Smooth muscle cell (in vitro differentiated cells): ENCODE measurements around the gene PACC1. TPM values are rescaled to one million over a fixed set of nuclear protein-coding genes. Genes with fewer than 3 reads are reported as not detected.

Experiments used
- DNase-seq: peaks from one replicate; lab custom pipeline; 2025; ENCODE audit not compliant: unreplicated experiment; lab: John Stamatoyannopoulos, UW
- H2AFZ ChIP-seq: fragments of 200-600 bp; sonication (generic); 2 replicates; pipeline ENCODE4 v1.6.0; 2016; ENCODE audit warnings: antibody characterized with exemption, low read depth, mild to moderate bottlenecking
- H3F3A ChIP-seq: fragments of 200-600 bp; sonication (generic); 2 replicates; pipeline ENCODE4 v1.6.0; 2017; ENCODE audit warnings: antibody characterized with exemption, low read depth
- H3K27ac ChIP-seq: fragments of 200-600 bp; sonication (generic); 2 replicates; pipeline ENCODE4 v1.5.1; 2016; ENCODE audit warnings: low read depth, mild to moderate bottlenecking
- H3K27me3 ChIP-seq: fragments of 200-600 bp; sonication (generic); 2 replicates; pipeline ENCODE4 v1.6.1; 2016; ENCODE audit warnings: low read depth, mild to moderate bottlenecking
- H3K36me3 ChIP-seq: fragments of 200-600 bp; sonication (generic); 2 replicates; pipeline ENCODE4 v1.5.1; 2016; ENCODE audit warnings: low read depth
- H3K4me1 ChIP-seq: fragments of 200-600 bp; sonication (generic); 2 replicates; pipeline ENCODE4 v1.5.1; 2016; ENCODE audit warnings: low read depth
- H3K4me2 ChIP-seq: fragments of 200-600 bp; sonication (generic); 2 replicates; pipeline ENCODE4 v1.6.0; 2016; ENCODE audit warnings: mild to moderate bottlenecking
- H3K4me3 ChIP-seq: fragments of 200-600 bp; sonication (generic); 2 replicates; pipeline ENCODE4 v1.5.1; 2016; ENCODE audit warnings: mild to moderate bottlenecking
- H3K79me2 ChIP-seq: fragments of 200-600 bp; sonication (generic); 2 replicates; pipeline ENCODE4 v1.6.0; 2016; ENCODE audit warnings: low read depth, mild to moderate bottlenecking
- H3K9ac ChIP-seq: fragments of 200-600 bp; sonication (generic); 2 replicates; pipeline ENCODE4 v1.6.0; 2016; ENCODE audit warnings: low read depth
- H3K9me3 ChIP-seq: fragments of 200-600 bp; sonication (generic); replicated peaks from 2 replicates; pipeline ENCODE4 v1.5.1; 2016; ENCODE audit warnings: low read depth
- H4K20me1 ChIP-seq: fragments of 200-600 bp; sonication (generic); 2 replicates; pipeline ENCODE4 v1.6.0; 2016; ENCODE audit warnings: low read depth
- WGBS: methylation state at CpG from one replicate; pipeline ENCODE4 v1.1.7; 2016; ENCODE audit warnings: low lambda C conversion rate; 5-methylcytosine and 5-hydroxymethylcytosine counted together
- polyA plus RNA-seq: library from polyadenylated mRNA; unstranded; fragments of >200 nt; fragmentation: Nextera tagmentation; extraction: Ambion mirVana; gene quantifications from 2 replicates; pipeline ENCODE4 v1.2.1, GENCODE V29; 2016
- total RNA-seq: library from RNA; depleted of rRNA; stranded (reverse); fragments of >200 nt; gene quantifications from 2 replicates; pipeline ENCODE4 v1.2.3, GENCODE V29; 2014
- TF ChIP-seq, protein P1 (sequence below): fragments of 200-600 bp; sonication (generic); IDR thresholded peaks from 2 replicates; pipeline ENCODE4 v1.5.1; 2017; ENCODE audit warnings: borderline replicate concordance, mild to moderate bottlenecking, antibody characterized with exemption; ENCODE audit not compliant: insufficient read depth, poor library complexity, severe bottlenecking

Gene PACC1
- total and polyA plus RNA-seq, 2 experiments from 2014 or later = 8.5 to 8.8 TPM

- no peak for DNase-seq
- H3K4me3 ChIP-seq = no peak overlapping the region
- H2AFZ ChIP-seq = no peak overlapping the region
- 88% methylated on average over 2 of the region's 2 CpGs for WGBS
- no peaks in the 10 kb centered on the region for H3K9me3 ChIP-seq
- TF ChIP-seq, protein P1, sequence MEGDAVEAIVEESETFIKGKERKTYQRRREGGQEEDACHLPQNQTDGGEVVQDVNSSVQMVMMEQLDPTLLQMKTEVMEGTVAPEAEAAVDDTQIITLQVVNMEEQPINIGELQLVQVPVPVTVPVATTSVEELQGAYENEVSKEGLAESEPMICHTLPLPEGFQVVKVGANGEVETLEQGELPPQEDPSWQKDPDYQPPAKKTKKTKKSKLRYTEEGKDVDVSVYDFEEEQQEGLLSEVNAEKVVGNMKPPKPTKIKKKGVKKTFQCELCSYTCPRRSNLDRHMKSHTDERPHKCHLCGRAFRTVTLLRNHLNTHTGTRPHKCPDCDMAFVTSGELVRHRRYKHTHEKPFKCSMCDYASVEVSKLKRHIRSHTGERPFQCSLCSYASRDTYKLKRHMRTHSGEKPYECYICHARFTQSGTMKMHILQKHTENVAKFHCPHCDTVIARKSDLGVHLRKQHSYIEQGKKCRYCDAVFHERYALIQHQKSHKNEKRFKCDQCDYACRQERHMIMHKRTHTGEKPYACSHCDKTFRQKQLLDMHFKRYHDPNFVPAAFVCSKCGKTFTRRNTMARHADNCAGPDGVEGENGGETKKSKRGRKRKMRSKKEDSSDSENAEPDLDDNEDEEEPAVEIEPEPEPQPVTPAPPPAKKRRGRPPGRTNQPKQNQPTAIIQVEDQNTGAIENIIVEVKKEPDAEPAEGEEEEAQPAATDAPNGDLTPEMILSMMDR = no peak
- H3K79me2 ChIP-seq = no peaks in the 10 kb centered on the region
- no peaks in the 10 kb centered on the region for H3K27me3 ChIP-seq
- H4K20me1 ChIP-seq = no peaks in the 10 kb centered on the region
- H3F3A ChIP-seq = no peaks in the 10 kb centered on the region
- H3K4me2 ChIP-seq = no peak overlapping the region
- H3K27ac ChIP-seq = no peak overlapping the region
- H3K9ac ChIP-seq = no peak overlapping the region
- no peaks in the 10 kb centered on the region for H3K36me3 ChIP-seq
- H3K4me1 ChIP-seq = no peaks in the 10 kb centered on the region
These were observed 32.8 kb upstream of the PACC1 start for GRCh38 chr1:212447478-212447877.

DNA sequence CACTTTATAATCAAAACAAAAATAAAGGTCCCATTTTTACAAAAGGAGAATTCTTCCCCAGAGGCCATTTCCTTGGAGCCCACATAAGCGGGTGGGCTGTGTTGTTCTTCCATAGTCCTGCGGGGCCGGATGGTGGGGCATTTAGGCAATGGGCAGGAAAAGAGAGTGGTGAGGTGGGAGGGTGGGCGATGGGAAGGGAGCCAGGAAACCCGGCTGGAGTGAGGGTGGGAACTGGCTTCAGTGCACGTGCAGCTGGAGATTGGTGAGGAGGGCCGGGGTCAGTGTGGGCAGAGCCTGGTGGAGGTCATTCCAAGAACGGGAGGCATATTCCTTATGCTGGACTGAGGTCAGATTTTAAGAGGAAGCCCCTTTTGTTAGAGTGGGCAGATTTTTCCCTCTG, 31.6 kb upstream of the PACC1 start:
- TF ChIP-seq, protein P1 = no peak
- Histone ChIP-seq H2AFZ (no peak overlapping the region), H3K9me3 (no peaks in the 10 kb centered on the region), H3K36me3 (no peaks in the 10 kb centered on the region), H3F3A (no peaks in the 10 kb centered on the region), H3K27me3 (no peaks in the 10 kb centered on the region), H3K4me3 (no peak overlapping the region), H4K20me1 (no peaks in the 10 kb centered on the region), H3K4me2 (no peak overlapping the region), H3K79me2 (no peaks in the 10 kb centered on the region), H3K9ac (no peak overlapping the region), H3K27ac (no peak overlapping the region), H3K4me1 (no peaks in the 10 kb centered on the region)
- WGBS = 97% methylated on average over 7 of the region's 8 CpGs
- DNase-seq = no peak

GRCh38 chr1:212442408-212442807, 27.7 kb upstream of the PACC1 start:
- no peak for DNase-seq
- Histone ChIP-seq H3K9ac (no peak overlapping the region), H3K9me3 (no peaks in the 10 kb centered on the region), H3K4me2 (no peak overlapping the region), H2AFZ (no peak overlapping the region), H3F3A (no peaks in the 10 kb centered on the region), H3K4me1 (no peaks in the 10 kb centered on the region), H3K27me3 (no peaks in the 10 kb centered on the region), H4K20me1 (peaks cover 10% of the 10 kb centered on the region), H3K79me2 (no peaks in the 10 kb centered on the region), H3K36me3 (no peaks in the 10 kb centered on the region), H3K27ac (no peak overlapping the region), H3K4me3 (no peak overlapping the region)
- TF ChIP-seq, protein P1 = no peak
- 93% methylated on average over 5 of the region's 5 CpGs for WGBS

- no peaks in the 10 kb centered on the region for H3F3A ChIP-seq
- TF ChIP-seq, protein P1 = no peak
- whole genome bisulfite sequencing = 72% methylated on average over 9 of the region's 9 CpGs
- H3K4me3 ChIP-seq = no peak overlapping the region
- H3K4me2 ChIP-seq = no peak overlapping the region
- no peaks in the 10 kb centered on the region for H3K4me1 ChIP-seq
- no peak overlapping the region for H3K27ac ChIP-seq
- H4K20me1 ChIP-seq = peaks cover 19% of the 10 kb centered on the region
- H3K27me3 ChIP-seq = no peaks in the 10 kb centered on the region
- no peak for DNase-seq
- no peaks in the 10 kb centered on the region for H3K9me3 ChIP-seq
- H3K36me3 ChIP-seq = no peaks in the 10 kb centered on the region
- no peak overlapping the region for H3K9ac ChIP-seq
- no peaks in the 10 kb centered on the region for H3K79me2 ChIP-seq
- no peak overlapping the region for H2AFZ ChIP-seq
These were observed 25.7 kb upstream of the PACC1 start for GRCh38 chr1:212440419-212440818.
